ENCODE data around the gene PPFIA2. TPM values are rescaled to one million over a fixed set of nuclear protein-coding genes. Genes with fewer than 3 reads are reported as not detected.

The PPFIA2 gene
- polyA plus RNA-seq, 3 donors from 2014 or later, result not detected

DNA sequence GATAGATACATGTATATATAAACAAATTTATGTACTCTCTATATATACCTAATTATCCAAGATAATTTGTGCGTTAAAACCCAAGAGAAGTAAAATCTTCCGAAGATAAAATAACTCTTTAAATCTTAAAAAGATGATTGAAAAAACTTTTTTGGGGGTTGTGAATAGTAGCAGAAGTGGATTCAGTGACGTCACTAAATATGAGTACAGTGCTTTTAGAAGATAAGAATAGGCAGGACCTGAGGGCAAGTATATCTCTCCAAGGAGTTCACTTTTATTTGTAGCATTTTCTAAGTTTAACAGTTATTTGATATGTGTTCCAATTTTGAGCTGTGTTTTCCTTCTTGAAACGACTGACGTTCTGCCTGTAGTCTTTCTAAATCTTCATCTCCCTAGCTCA, 319.8 kb downstream of the PPFIA2 start:
- H3K4me3 Mint-ChIP-seq, result no peak overlapping the region
- peaks cover 0 to 8% (median 1%) of the 10 kb centered on the region in 6 donors for H3K9me3 Mint-ChIP-seq
- H3K27me3 Mint-ChIP-seq (ENCODE audit: low read depth in 3 of 3), result no peaks in the 10 kb centered on the region
- H3K36me3 Mint-ChIP-seq, result no peaks in the 10 kb centered on the region
- no peak overlapping the region for H3K27ac Mint-ChIP-seq
- no peaks in the 10 kb centered on the region for H3K4me1 Mint-ChIP-seq
- DNase-seq, result no peak

GRCh38 chr12:81417056-81417455, 342.1 kb downstream of the PPFIA2 start:
- no peaks in the 10 kb centered on the region for H3K4me1 Mint-ChIP-seq
- H3K4me3 Mint-ChIP-seq, result no peak overlapping the region
- H3K36me3 Mint-ChIP-seq, result no peaks in the 10 kb centered on the region

GRCh38 chr12:81416571-81416970, 342.6 kb downstream of the PPFIA2 start:
- H3K9me3 Mint-ChIP-seq, result peaks cover 4 to 23% (median 8%) of the 10 kb centered on the region in 6 donors
- no peaks in the 10 kb centered on the region for H3K36me3 Mint-ChIP-seq
- H3K4me3 Mint-ChIP-seq, result no peak overlapping the region
- no peaks in the 10 kb centered on the region for H3K27me3 Mint-ChIP-seq (ENCODE audit: low read depth in 3 of 3)
- DNase-seq, result no peak
- no peaks in the 10 kb centered on the region for H3K4me1 Mint-ChIP-seq
- no peak overlapping the region for H3K27ac Mint-ChIP-seq

More at GRCh38 chr12:81417056-81417455, 342.1 kb downstream of the PPFIA2 start:
- DNase-seq, result no peak
- H3K9me3 Mint-ChIP-seq, result peaks cover 4 to 24% (median 9%) of the 10 kb centered on the region in 6 donors
- H3K27me3 Mint-ChIP-seq (ENCODE audit: low read depth in 3 of 3), result no peaks in the 10 kb centered on the region
- H3K27ac Mint-ChIP-seq, result no peak overlapping the region

GRCh38 chr12:81414441-81414840, 344.7 kb downstream of the PPFIA2 start:
- H3K36me3 Mint-ChIP-seq, result no peaks in the 10 kb centered on the region
- peaks cover 0 to 13% (median 6%) of the 10 kb centered on the region in 6 donors for H3K9me3 Mint-ChIP-seq

DNA sequence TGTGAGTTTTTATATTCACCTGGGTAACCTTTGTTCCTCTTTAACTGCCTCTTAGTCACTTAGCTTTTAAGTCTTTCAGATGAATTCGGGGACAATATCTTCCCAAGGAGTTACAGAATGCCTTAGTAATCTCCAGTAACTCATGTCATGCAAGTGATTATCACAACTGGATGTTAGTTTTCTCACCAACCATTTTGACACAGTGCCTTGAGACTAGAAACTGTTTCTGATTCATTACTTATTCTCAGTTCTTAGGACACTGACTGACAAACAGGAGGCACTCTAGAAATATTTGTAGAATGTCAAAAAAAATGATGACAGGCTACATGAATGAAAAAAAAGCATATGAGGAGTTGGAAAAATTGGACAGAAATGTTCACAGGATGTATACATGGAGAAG, 346.2 kb downstream of the PPFIA2 start:
- H3K9me3 Mint-ChIP-seq, result peaks cover 0 to 13% (median 6%) of the 10 kb centered on the region in 6 donors
- H3K4me3 Mint-ChIP-seq, result no peak overlapping the region
- H3K36me3 Mint-ChIP-seq, result no peaks in the 10 kb centered on the region
- H3K4me1 Mint-ChIP-seq, result no peaks in the 10 kb centered on the region
- H3K27me3 Mint-ChIP-seq (ENCODE audit: low read depth in 3 of 3), result no peaks in the 10 kb centered on the region
- H3K27ac Mint-ChIP-seq, result no peak overlapping the region
- DNase-seq, result no peak

More at GRCh38 chr12:81414441-81414840, 344.7 kb downstream of the PPFIA2 start:
- H3K27ac Mint-ChIP-seq, result no peak overlapping the region
- H3K27me3 Mint-ChIP-seq (ENCODE audit: low read depth in 3 of 3), result no peaks in the 10 kb centered on the region
- DNase-seq, result no peak
- no peak overlapping the region for H3K4me3 Mint-ChIP-seq
- no peaks in the 10 kb centered on the region for H3K4me1 Mint-ChIP-seq

DNA sequence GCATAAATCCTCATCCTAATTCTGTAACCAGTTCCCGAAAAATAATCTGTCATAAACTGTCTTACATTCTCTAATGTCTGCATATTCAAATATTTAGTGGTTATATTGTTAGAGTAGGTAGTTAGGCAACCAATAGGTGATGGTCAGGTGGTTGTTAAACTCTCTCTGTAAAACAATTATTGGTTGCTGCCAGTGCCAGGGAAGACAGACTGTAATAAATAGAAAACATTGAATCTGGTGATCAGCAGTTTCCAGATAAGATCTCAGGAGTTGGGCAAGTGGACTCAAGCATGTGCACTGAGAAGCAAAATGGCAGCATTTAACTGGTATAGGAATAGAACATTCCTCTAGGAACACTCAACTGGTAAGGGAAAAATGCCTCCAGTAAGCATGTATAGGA, 355.8 kb downstream of the PPFIA2 start:
- Mint-ChIP-seq H3K4me1 (no peaks in the 10 kb centered on the region), H3K9me3 (peaks cover 1 to 25% (median 10%) of the 10 kb centered on the region in 6 donors), H3K36me3 (no peaks in the 10 kb centered on the region), H3K4me3 (no peak overlapping the region), H3K27ac (no peak overlapping the region), H3K27me3 (ENCODE audit: low read depth in 3 of 3) (peaks cover 0 to 2% (median 0%) of the 10 kb centered on the region in 3 donors)
- DNase-seq, result no peak

GRCh38 chr12:81401241-81401640, 357.9 kb downstream of the PPFIA2 start:
- peaks cover 1 to 33% (median 12%) of the 10 kb centered on the region in 6 donors for H3K9me3 Mint-ChIP-seq
- DNase-seq, result no peak
- no peak overlapping the region for H3K27ac Mint-ChIP-seq
- H3K4me1 Mint-ChIP-seq, result no peaks in the 10 kb centered on the region
- peaks cover 0 to 2% (median 0%) of the 10 kb centered on the region in 3 donors for H3K27me3 Mint-ChIP-seq (ENCODE audit: low read depth in 3 of 3)
- no peaks in the 10 kb centered on the region for H3K36me3 Mint-ChIP-seq
- no peak overlapping the region for H3K4me3 Mint-ChIP-seq

- no peak for DNase-seq
Measured at GRCh38 chr12:81400024-81400423, 359.1 kb downstream of the PPFIA2 start.

DNA sequence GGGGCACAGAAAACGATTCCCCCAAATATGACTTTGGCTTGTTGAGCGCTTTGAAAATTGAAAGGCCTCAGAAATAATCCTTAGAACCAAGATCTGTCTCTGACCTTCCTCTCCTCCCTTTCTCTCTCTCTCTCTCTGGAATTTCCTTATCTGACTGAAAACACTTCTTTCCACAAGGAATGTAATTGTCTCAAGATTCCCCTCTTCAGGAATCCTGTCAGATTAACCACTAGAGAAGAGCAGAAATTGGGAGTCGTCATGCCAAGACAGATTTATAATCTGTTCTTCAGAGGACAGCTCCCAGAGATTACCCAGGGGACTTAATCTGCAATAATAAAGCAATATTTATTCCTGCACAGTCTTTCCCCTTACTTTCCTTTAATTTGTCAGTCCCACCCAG, 363.7 kb downstream of the PPFIA2 start:
- no peak overlapping the region for H3K27ac Mint-ChIP-seq
- H3K27me3 Mint-ChIP-seq (ENCODE audit: low read depth in 3 of 3), result peaks cover 0 to 2% (median 2%) of the 10 kb centered on the region in 3 donors
- no peaks in the 10 kb centered on the region for H3K4me1 Mint-ChIP-seq
- peaks cover 6 to 38% (median 13%) of the 10 kb centered on the region in 6 donors for H3K9me3 Mint-ChIP-seq
- no peaks in the 10 kb centered on the region for H3K36me3 Mint-ChIP-seq
- DNase-seq, result no peak
- H3K4me3 Mint-ChIP-seq, result no peak overlapping the region

More at GRCh38 chr12:81400024-81400423, 359.1 kb downstream of the PPFIA2 start:
- Mint-ChIP-seq H3K36me3 (no peaks in the 10 kb centered on the region), H3K4me1 (no peaks in the 10 kb centered on the region), H3K27me3 (ENCODE audit: low read depth in 3 of 3) (peaks cover 0 to 2% (median 0%) of the 10 kb centered on the region in 3 donors), H3K4me3 (no peak overlapping the region), H3K27ac (no peak overlapping the region), H3K9me3 (peaks cover 2 to 38% (median 15%) of the 10 kb centered on the region in 6 donors)

DNA sequence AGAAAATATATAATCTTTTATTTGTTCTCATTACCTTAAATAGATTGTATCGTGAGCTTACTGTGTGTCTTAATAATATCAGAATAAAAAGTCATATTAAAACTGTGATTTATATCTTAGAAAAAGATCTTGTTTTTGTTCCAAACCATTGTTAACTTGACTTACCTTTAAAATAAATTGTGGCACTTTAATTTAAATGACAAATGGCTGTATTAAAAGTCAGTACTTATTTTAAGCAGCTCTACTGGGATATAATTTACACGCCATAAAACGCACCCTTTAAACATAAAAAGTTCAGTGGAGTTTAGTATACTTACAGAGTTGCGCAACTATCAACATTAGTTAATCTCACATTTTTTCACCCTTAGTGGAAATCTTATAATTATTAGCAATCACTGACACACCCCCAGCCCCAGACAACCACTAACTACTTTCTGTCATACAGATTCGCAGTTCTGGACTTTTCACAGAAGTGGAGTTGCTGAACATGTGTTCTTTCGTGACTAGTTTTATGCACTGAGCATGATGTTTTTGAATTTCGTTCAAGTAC, 369.5 kb downstream of the PPFIA2 start:
- no peaks in the 10 kb centered on the region for H3K36me3 Mint-ChIP-seq
- H3K27me3 Mint-ChIP-seq (ENCODE audit: low read depth in 3 of 3), result peaks cover 0 to 2% (median 0%) of the 10 kb centered on the region in 3 donors
- H3K9me3 Mint-ChIP-seq, result peaks cover 2 to 50% (median 12%) of the 10 kb centered on the region in 6 donors
- DNase-seq, result no peak
- H3K4me3 Mint-ChIP-seq, result no peak overlapping the region
- H3K4me1 Mint-ChIP-seq, result no peaks in the 10 kb centered on the region
- H3K27ac Mint-ChIP-seq, result no peak overlapping the region

DNA sequence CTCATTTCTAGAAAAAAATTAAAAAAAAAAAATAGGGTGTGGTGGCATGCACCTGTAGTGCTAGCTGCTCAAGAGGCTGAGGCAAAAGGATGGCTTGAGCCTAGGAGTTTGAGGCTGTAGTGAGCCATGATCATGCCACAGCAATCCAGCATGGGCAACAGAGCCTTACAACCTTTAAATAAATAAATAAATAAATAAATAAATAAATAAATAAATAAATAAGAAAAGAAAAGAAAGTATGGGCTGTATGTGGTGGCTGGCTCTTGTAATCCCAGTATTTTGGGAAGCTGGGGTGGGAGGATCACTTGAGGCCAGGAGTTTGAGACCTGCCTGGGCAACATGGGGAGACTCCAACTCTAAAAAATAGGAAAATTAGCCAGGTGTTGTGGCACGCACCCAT, 373.0 kb downstream of the PPFIA2 start:
- Mint-ChIP-seq H3K4me3 (no peak overlapping the region), H3K4me1 (no peaks in the 10 kb centered on the region), H3K9me3 (peaks cover 2 to 36% (median 5%) of the 10 kb centered on the region in 6 donors), H3K27me3 (ENCODE audit: low read depth in 3 of 3) (no peaks in the 10 kb centered on the region), H3K36me3 (no peaks in the 10 kb centered on the region), H3K27ac (no peak overlapping the region)
- no peak for DNase-seq

- H3K36me3 Mint-ChIP-seq, result no peaks in the 10 kb centered on the region
Measured at GRCh38 chr12:81381951-81382350, 377.2 kb downstream of the PPFIA2 start.

DNA sequence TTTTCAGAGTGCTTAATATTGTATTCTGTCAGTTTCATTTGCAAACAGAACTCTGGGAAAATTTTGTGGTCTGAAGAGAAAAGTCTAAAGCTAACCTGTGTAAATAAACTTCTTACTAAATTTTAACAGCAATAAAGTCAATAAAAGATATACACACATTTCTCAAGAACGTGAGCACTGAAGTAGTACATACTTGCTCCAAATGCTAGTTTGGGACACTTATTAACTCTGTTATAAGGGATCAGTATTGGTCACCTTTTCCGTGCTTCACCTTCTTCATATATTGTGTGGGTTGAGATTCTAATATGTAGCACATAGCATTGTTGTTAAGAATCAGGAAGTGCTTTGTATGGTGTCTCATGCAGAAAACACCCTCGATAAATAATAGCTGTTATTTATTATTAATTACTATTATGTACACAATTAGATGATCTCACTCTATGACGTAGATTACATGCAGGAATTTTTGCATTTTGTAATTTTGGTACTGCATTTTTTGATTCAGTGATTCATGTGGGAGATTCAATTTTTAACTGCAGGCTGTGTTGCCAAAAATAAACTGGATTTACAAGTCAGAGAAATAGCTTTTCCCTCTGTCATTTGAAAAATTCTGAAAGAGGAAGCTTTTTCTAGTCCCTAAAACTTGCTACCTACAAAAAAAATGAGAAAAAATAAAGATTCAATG, 380.4 kb downstream of the PPFIA2 start:
- Mint-ChIP-seq H3K9me3 (peaks cover 0 to 19% (median 3%) of the 10 kb centered on the region in 6 donors), H3K4me1 (no peaks in the 10 kb centered on the region), H3K27ac (no peak overlapping the region), H3K36me3 (no peaks in the 10 kb centered on the region), H3K4me3 (no peak overlapping the region), H3K27me3 (ENCODE audit: low read depth in 3 of 3) (no peaks in the 10 kb centered on the region)
- DNase-seq, result no peak

More at GRCh38 chr12:81381951-81382350, 377.2 kb downstream of the PPFIA2 start:
- H3K4me3 Mint-ChIP-seq, result no peak overlapping the region
- peaks cover 0 to 25% (median 4%) of the 10 kb centered on the region in 6 donors for H3K9me3 Mint-ChIP-seq
- no peaks in the 10 kb centered on the region for H3K27me3 Mint-ChIP-seq (ENCODE audit: low read depth in 3 of 3)
- no peaks in the 10 kb centered on the region for H3K4me1 Mint-ChIP-seq
- DNase-seq, result no peak
- H3K27ac Mint-ChIP-seq, result no peak overlapping the region

DNA sequence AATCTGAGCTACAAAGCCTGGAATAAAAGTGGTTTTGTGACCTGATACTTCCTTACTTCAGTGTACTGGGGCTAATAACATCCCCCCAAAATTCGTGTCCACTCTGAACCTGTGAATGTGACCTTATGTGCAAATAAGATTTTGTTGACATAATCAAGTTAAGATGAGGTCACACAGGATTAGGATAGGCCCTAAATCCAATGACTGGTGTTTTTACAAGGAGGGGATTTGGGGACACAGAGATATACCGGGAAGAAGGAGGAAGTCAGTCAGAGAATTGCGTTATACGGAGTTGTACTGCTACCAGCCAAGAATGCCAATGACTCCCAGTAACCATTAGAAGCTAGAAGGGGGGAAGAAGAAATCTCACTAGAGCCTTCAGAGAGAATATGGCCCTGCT, 381.4 kb downstream of the PPFIA2 start:
- no peak for DNase-seq
- H3K36me3 Mint-ChIP-seq, result no peaks in the 10 kb centered on the region
- no peaks in the 10 kb centered on the region for H3K4me1 Mint-ChIP-seq
- H3K27me3 Mint-ChIP-seq (ENCODE audit: low read depth in 3 of 3), result no peaks in the 10 kb centered on the region
- H3K9me3 Mint-ChIP-seq, result peaks cover 0 to 19% (median 3%) of the 10 kb centered on the region in 6 donors
- H3K27ac Mint-ChIP-seq, result no peak overlapping the region
- H3K4me3 Mint-ChIP-seq, result no peak overlapping the region
